Thyroid gland (tissue), 4 donors: Measurements from ENCODE around the gene HERC6.
"Not testable (repeated sequence)": the region's sequence is repeated elsewhere in the genome, so short reads cannot be mapped to it uniquely, and the experiment has no call there.

ENCODE experiments used
- POLR2A ChIP-seq, 2 donors: fragments of 450-650 bp; IDR thresholded peaks; one replicate each; pipeline ENCODE4 v1.6.1; 2017; ENCODE audit warnings: antibody characterized with exemption in 2 of 2, mild to moderate bottlenecking in 2 of 2, moderate library complexity in 1 of 2
- TF ChIP-seq, protein P1 (sequence below), 6 experiments: fragments of 200-600 bp in 3 of 6; fragments of 450-650 bp in 3 of 6; sonication (generic) in 3 of 6; IDR thresholded peaks; one replicate each; pipeline ENCODE4 v1.5.1; 2016 to 2019; ENCODE audit warnings: antibody characterized with exemption in 6 of 6, mild to moderate bottlenecking in 2 of 6, inconsistent platforms in 1 of 6, moderate library complexity in 1 of 6

DNA sequence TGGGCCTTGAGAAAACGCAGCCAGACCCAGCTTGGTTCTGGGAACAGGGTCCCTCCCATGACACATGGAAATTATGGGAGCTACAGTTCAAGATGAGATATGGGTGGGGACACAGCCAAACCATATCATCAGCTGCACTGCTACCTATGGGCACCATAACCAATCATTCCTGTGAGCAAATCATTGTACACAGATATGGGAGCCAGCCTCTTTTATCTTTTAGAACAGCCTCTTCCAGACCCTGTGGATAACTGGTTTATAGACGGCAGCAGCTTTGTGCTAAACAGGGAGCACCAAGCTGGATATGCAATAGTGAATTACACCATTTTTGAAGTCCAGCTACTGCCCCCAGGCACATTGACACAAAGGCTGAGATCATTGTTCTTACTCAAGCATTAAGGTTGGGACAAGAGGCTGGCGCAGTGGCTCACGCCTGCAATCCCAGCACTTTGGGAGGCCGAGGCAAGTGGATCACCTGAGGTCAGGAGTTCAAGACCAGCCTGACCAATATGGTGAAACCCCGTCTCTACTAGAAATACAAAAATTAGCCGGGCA lies 69.6 kb downstream of the HERC6 start:
- TF ChIP-seq, protein P1, sequence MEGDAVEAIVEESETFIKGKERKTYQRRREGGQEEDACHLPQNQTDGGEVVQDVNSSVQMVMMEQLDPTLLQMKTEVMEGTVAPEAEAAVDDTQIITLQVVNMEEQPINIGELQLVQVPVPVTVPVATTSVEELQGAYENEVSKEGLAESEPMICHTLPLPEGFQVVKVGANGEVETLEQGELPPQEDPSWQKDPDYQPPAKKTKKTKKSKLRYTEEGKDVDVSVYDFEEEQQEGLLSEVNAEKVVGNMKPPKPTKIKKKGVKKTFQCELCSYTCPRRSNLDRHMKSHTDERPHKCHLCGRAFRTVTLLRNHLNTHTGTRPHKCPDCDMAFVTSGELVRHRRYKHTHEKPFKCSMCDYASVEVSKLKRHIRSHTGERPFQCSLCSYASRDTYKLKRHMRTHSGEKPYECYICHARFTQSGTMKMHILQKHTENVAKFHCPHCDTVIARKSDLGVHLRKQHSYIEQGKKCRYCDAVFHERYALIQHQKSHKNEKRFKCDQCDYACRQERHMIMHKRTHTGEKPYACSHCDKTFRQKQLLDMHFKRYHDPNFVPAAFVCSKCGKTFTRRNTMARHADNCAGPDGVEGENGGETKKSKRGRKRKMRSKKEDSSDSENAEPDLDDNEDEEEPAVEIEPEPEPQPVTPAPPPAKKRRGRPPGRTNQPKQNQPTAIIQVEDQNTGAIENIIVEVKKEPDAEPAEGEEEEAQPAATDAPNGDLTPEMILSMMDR (IDR thresholded peaks at IDR 0.05): not testable (repeated sequence)
- TF ChIP-seq POLR2A (IDR thresholded peaks at IDR 0.05): not testable (repeated sequence)
